Parathyroid adenoma (tissue), 2 donors: ENCODE measurements around the gene INSRR.

Experiments used
- H2AFZ ChIP-seq: fragments of 300-600 bp; sonication (generic); one replicate; pipeline ENCODE4 v1.7.0; 2017; ENCODE audit warnings: antibody characterized with exemption, mild to moderate bottlenecking
- H3K27ac ChIP-seq: fragments of 300-600 bp; sonication (generic); one replicate; pipeline ENCODE4 v1.7.0; 2017
- H3K27me3 ChIP-seq: fragments of 300-600 bp; sonication (generic); one replicate; pipeline ENCODE4 v1.7.0; 2017; ENCODE audit warnings: low read length; ENCODE audit not compliant: control insufficient read depth, insufficient read depth
- H3K36me3 ChIP-seq: fragments of 300-600 bp; sonication (generic); one replicate; pipeline ENCODE4 v1.7.0; 2017; ENCODE audit warnings: low read length; ENCODE audit not compliant: control insufficient read depth, insufficient read depth
- H3K4me1 ChIP-seq: fragments of 300-600 bp; sonication (generic); one replicate; pipeline ENCODE4 v1.7.0; 2017; ENCODE audit warnings: control low read depth
- H3K4me2 ChIP-seq: fragments of 300-600 bp; sonication (generic); one replicate; pipeline ENCODE4 v1.7.0; 2017; ENCODE audit warnings: low read length
- H3K4me3 ChIP-seq: fragments of 300-600 bp; sonication (generic); one replicate; pipeline ENCODE4 v1.7.0; 2017; ENCODE audit warnings: low read depth, low read length
- H3K79me2 ChIP-seq: fragments of 300-600 bp; sonication (generic); one replicate; pipeline ENCODE4 v1.7.0; 2017; ENCODE audit warnings: control low read depth
- H3K9ac ChIP-seq: fragments of 300-600 bp; sonication (generic); one replicate; pipeline ENCODE4 v1.7.0; 2017; ENCODE audit warnings: mild to moderate bottlenecking
- H3K9me3 ChIP-seq: fragments of 300-600 bp; sonication (generic); one replicate; pipeline ENCODE4 v1.7.0; 2017; ENCODE audit warnings: low read length; ENCODE audit not compliant: control insufficient read depth
- TF ChIP-seq, protein P1 (sequence below): fragments of 300-600 bp; sonication (generic); IDR thresholded peaks from one replicate; pipeline ENCODE4 v1.7.0; 2017; ENCODE audit warnings: antibody characterized with exemption, mild to moderate bottlenecking
- donor health status: primary hyperparathyroidism.

INSRR gene

DNA sequence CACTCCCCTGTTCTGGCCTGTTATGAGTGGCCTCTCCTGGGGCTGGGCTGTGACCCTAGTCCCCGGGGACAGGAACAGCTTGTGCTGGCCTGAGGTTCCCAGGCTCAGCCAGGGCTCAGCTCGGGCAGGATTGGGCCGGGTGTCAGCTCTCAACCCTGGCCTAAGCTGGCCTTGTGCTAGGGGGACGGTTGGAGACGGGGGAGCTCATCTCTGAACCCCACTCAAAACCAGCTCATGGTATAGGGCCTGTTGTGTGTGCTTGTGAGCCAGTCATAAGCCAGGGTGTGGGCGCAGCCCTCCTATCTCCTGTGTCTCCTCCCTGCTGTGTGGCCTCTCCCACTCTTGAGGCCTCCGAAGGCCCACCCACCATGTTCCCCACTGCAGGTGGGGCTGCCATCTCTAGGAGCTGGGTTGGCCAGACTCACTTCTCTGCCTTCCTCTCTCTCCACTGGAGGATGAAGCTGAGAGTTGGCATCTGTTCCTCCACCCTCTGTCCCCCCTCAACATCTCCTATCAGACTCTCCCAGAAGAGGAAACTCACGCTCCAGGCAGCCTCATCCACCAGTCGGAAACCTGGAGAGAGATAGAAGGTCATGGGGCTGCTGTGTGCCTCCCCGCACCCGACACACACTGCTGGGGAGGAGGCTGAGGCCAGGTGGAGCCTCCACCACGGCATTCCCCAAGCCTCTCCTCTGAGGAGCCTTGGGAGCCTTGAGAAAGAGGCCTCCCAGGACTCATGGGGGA lies 36.0 kb upstream of the INSRR start:
- Histone ChIP-seq H3K4me1 (no peaks in the 10 kb centered on the region), H3K79me2 (no peaks in the 10 kb centered on the region), H2AFZ (no peak overlapping the region), H3K27ac (peak overlapping the region; percentile 18), H3K9me3 (no peaks in the 10 kb centered on the region), H3K9ac (no peak overlapping the region), H3K4me2 (no peak overlapping the region), H3K36me3 (no peaks in the 10 kb centered on the region), H3K27me3 (no peaks in the 10 kb centered on the region), H3K4me3 (peak overlapping the region; percentile 15)
- TF ChIP-seq, protein P1, sequence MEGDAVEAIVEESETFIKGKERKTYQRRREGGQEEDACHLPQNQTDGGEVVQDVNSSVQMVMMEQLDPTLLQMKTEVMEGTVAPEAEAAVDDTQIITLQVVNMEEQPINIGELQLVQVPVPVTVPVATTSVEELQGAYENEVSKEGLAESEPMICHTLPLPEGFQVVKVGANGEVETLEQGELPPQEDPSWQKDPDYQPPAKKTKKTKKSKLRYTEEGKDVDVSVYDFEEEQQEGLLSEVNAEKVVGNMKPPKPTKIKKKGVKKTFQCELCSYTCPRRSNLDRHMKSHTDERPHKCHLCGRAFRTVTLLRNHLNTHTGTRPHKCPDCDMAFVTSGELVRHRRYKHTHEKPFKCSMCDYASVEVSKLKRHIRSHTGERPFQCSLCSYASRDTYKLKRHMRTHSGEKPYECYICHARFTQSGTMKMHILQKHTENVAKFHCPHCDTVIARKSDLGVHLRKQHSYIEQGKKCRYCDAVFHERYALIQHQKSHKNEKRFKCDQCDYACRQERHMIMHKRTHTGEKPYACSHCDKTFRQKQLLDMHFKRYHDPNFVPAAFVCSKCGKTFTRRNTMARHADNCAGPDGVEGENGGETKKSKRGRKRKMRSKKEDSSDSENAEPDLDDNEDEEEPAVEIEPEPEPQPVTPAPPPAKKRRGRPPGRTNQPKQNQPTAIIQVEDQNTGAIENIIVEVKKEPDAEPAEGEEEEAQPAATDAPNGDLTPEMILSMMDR: no peak

DNA sequence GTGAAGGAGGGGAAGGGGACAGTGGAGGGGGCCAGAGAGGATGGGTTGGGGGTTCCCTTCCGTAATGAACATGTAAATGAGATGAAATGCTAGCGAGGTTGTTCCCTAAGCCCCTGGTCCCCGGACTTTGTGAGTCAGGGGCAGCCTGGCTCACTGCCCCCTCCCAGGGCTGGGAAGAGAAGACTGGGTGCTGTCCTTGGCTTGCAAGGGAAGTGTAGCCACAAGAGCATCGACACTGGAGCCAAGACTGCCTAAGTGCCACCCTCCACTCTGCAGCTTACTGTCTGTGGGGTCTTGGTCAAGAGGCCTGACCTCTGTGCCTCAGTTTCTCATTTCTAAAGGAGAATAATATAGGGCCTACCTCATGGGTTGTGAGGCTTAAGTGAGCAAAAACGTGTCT lies 35.1 kb upstream of the INSRR start:
- H3K27ac ChIP-seq: peak overlapping the region; percentile 59
- peak overlapping the region; percentile 24 for H3K4me2 ChIP-seq
- H3K27me3 ChIP-seq: no peaks in the 10 kb centered on the region
- peak overlapping the region; percentile 40 for H3K4me3 ChIP-seq
- no peaks in the 10 kb centered on the region for H3K79me2 ChIP-seq
- no peaks in the 10 kb centered on the region for H3K9me3 ChIP-seq
- no peaks in the 10 kb centered on the region for H3K4me1 ChIP-seq
- no peak overlapping the region for H2AFZ ChIP-seq
- TF ChIP-seq, protein P1: no peak
- H3K9ac ChIP-seq: no peak overlapping the region
- H3K36me3 ChIP-seq: no peaks in the 10 kb centered on the region

DNA sequence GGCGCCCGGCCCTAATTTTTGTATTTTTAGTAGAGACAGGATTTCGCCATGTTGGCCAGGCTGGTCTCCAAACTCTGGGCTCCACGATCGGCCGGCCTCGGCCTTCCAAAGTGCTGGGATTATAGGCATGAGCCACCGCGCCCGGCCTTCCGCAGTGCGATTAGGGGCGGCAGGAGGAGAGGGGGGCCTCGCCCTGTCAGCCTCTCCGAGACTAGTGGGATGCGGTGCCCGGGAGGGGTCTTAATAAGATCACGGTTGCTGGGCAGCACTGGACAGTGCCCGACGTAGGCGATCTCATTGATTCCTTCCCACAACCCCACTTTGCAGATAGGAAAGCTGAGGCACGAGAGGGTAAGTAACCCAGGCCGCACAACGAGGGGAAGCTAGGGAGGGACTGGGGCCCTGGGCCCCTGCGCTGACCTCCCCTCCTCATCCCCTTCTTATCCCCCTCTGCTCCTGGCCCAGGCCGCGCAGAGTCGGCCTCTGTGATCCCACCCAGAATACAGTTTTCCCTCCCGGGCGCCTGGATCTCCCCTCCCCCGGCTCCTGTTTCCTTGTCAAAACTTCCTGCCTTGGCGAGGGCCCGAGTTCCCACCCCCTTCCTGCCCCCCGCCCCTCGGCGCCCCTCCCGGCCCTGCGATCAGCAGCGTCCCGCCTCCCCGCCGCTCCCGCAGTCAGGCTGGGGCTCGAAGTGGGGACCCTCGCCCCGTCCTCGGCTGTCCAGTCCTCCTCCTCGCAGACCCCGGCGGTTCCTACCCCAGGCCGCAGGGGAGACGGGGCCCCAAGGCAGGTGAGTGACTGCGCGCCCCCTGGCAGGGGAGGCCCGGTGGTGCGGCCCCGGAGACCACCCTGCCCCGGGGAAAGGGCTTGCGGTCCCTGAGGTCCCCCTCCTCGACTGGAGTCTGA lies 34.4 kb upstream of the INSRR start, which contains the start of gene PEAR1:
TSS of gene PEAR1 (plus strand) at position 671 of the 906 bp plus-strand sequence. CDS start 10,209 bp downstream, outside the sequence.
- no peaks in the 10 kb centered on the region for H3K79me2 ChIP-seq
- TF ChIP-seq, protein P1: no peak
- no peak within 1 kb of the TSS for H2AFZ ChIP-seq
- H3K4me2 ChIP-seq: peak within 1 kb of the TSS; percentile 24
- peak within 1 kb of the TSS; percentile 59 for H3K27ac ChIP-seq
- H3K9me3 ChIP-seq: no peaks in the 10 kb centered on the region
- no peaks in the 10 kb centered on the region for H3K36me3 ChIP-seq
- no peaks in the 10 kb centered on the region for H3K4me1 ChIP-seq
- H3K27me3 ChIP-seq: no peaks in the 10 kb centered on the region
- H3K4me3 ChIP-seq: peak within 1 kb of the TSS; percentile 40
- H3K9ac ChIP-seq: no peak within 1 kb of the TSS

DNA sequence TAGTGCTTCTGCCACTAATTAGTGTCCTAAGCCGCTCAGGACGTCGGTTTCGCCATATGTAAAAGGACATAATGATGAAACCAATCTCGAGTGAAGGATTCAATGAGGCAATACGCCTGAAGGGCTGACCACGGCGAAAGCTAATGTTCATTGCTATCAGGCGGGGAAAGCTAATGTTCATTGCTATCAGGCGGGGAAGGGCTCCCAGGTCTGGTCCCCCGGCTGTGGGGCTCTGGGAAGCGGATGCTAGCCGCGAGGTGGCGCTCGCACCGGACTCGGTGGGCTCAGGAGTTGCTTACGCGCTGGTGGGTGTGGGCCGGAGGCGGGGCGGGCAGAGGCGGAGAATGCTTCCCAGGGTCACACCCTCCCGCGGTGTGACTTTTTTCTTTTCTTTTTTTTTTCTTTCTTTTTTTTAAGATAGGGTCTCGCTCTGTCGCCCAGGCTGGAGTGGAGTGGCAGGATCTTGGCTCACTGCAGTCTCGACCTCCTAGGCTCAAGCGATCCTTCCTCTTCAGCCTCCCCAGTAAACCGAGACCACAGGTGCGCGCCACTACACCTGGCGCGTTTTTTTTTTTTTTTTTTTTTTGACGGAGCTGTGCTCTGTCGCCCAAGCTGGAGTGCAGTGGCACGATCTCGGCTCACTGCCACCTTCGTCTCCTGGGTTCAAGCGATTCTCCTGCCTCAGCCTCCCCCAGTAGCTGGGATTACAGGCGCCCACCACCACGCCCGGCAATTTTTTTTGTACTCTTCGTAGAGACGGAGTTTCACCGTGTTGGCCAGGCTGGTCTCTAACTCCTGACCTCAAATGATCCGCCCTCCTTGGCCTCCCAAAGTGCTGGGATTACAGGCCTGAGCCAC lies 33.5 kb upstream of the INSRR start:
- no peaks in the 10 kb centered on the region for H3K9me3 ChIP-seq
- no peak overlapping the region for H3K9ac ChIP-seq
- no peak overlapping the region for H3K27ac ChIP-seq
- TF ChIP-seq, protein P1: peak; percentile 63
- no peaks in the 10 kb centered on the region for H3K79me2 ChIP-seq
- H3K4me2 ChIP-seq: peak overlapping the region; percentile 14
- H3K4me1 ChIP-seq: no peaks in the 10 kb centered on the region
- no peaks in the 10 kb centered on the region for H3K27me3 ChIP-seq
- peak overlapping the region; percentile 54 for H2AFZ ChIP-seq
- no peaks in the 10 kb centered on the region for H3K36me3 ChIP-seq
- no peak overlapping the region for H3K4me3 ChIP-seq
